ENCODE results near the gene TENM4. TPM values are rescaled to one million over a fixed set of nuclear protein-coding genes. Genes with fewer than 3 reads are reported as not detected.

Gene TENM4
- total and polyA plus RNA-seq, 2 of the 13 experiments (the other 11 are each of a cell fraction or from before 2014, with no cell fraction given): not detected

GRCh38 chr11:78922859-78923625 is 517.8 kb downstream of the TENM4 start (continued):
- TF ChIP-seq ZNF354B (CRISPR knock-in tag; IDR thresholded peaks at IDR 0.05) (no peak), JARID2 (CRISPR knock-in tag; IDR thresholded peaks at IDR 0.05; ENCODE audit: insufficient replicate concordance) (no peak), AFF4 (CRISPR knock-in tag; IDR thresholded peaks at IDR 0.05) (no peak), THAP8 (CRISPR knock-in tag; IDR thresholded peaks at IDR 0.05; ENCODE audit: borderline replicate concordance) (no peak), ZNF383 (CRISPR knock-in tag; IDR thresholded peaks at IDR 0.05; ENCODE audit: borderline replicate concordance) (no peak), CREM (IDR thresholded peaks at IDR 0.05) (no peak), CREM (CRISPR knock-in tag; IDR thresholded peaks at IDR 0.05) (no peak), HMG20B (CRISPR knock-in tag; conservative IDR thresholded peaks at IDR 0.05) (no peak), SKI (IDR thresholded peaks at IDR 0.05; ENCODE audit: partially characterized antibody) (no peak)

Measured in HepG2 (cell line).